GM12878 (cell line): ENCODE measurements around the gene VAV2. TPM values are rescaled to one million over a fixed set of nuclear protein-coding genes. Genes with fewer than 3 reads are reported as not detected.

ENCODE experiments used
- ATAC-seq: fragments of 200-7000 bp; cut with Tn5 transposase; 3 replicates; pipeline ENCODE4 v1.9.1; 2020; ENCODE audit warnings: mild to moderate bottlenecking, moderate library complexity
- BruUV-seq: library from RNA; stranded (reverse); fragments of 400-500 nt; replicated peaks from 2 replicates; lab custom pipeline; 2021; lab: Mats Ljungman, UMichigan
- CTCF ChIA-PET: fragments of 300-600 bp; sonication (Branson Sonifier 250); formaldehyde crosslinking; extraction: SDS; loops from one replicate; lab custom pipeline; 2021; ENCODE audit warnings: inconsistent platforms; lab: Yijun Ruan, JAX
- POLR2A ChIA-PET: fragments of 350-600 bp; formaldehyde crosslinking; extraction: SDS; loops from one replicate; lab custom pipeline; 2021; ENCODE audit warnings: inconsistent platforms; lab: Charles Lee
- RAD21 ChIA-PET: fragments of 300-600 bp; sonication (Branson Sonifier 250); formaldehyde crosslinking; loops from one replicate; lab custom pipeline; 2023; ENCODE audit warnings: antibody characterized with exemption; ENCODE audit not compliant: unreplicated experiment; lab: Charles Lee
- SMC1A ChIA-PET: fragments of 300-600 bp; sonication (Branson Sonifier 250); formaldehyde crosslinking; loops from one replicate; lab custom pipeline; 2023; ENCODE audit not compliant: unreplicated experiment, uncharacterized antibody; lab: Charles Lee
- DNase-seq: peaks from one replicate; pipeline ENCODE4 v3.0.0-alpha.2; 2011; ENCODE audit warnings: low read depth, low spot score
- FAIRE-seq: peaks from 3 replicates; lab custom pipeline; 2011; peaks lifted over from hg19 to GRCh38; lab: Jason Lieb, UNC
- H2AFZ ChIP-seq: 2 replicates; pipeline ENCODE4 v1.6.0; 2011; ENCODE audit warnings: low read depth, low read length, control low read depth; ENCODE audit not compliant: control insufficient read depth
- H3K27ac ChIP-seq: 2 replicates; pipeline ENCODE4 v1.5.1; 2011; ENCODE audit warnings: control low read depth; ENCODE audit not compliant: control insufficient read depth, insufficient read depth
- H3K27me3 ChIP-seq, 2 experiments: replicated peaks in 1 of 2; 2 replicates each; pipeline versions ENCODE4 v1.6.0 to v1.6.1; 2011; ENCODE audit warnings: low read length in 1 of 2; ENCODE audit not compliant: control insufficient read depth in 2 of 2, insufficient read depth in 2 of 2
- H3K36me3 ChIP-seq, 2 experiments: 2 replicates each; pipeline ENCODE4 v1.5.1; 2011; ENCODE audit warnings: low read length in 1 of 2; ENCODE audit not compliant: control insufficient read depth in 2 of 2, insufficient read depth in 2 of 2
- H3K4me1 ChIP-seq: 2 replicates; pipeline ENCODE4 v1.6.1; 2011; ENCODE audit warnings: mild to moderate bottlenecking, low read length, moderate library complexity, mixed read lengths; ENCODE audit not compliant: control insufficient read depth, insufficient read depth
- H3K4me2 ChIP-seq: 2 replicates; pipeline ENCODE4 v1.6.0; 2011; ENCODE audit warnings: control low read depth; ENCODE audit not compliant: control insufficient read depth, insufficient read depth
- H3K4me3 ChIP-seq: fragments of 200-600 bp; sonication (generic); 2 replicates; pipeline ENCODE4 v1.5.1; 2016
- H3K79me2 ChIP-seq: 2 replicates; pipeline ENCODE4 v1.6.0; 2011; ENCODE audit warnings: low read length; ENCODE audit not compliant: control insufficient read depth, insufficient read depth
- H3K9ac ChIP-seq: 2 replicates; pipeline ENCODE4 v1.8.0; 2011; ENCODE audit warnings: low read length, control low read depth, mixed read lengths; ENCODE audit not compliant: control insufficient read depth, insufficient read depth
- H3K9me3 ChIP-seq: replicated peaks from 3 replicates; pipeline ENCODE4 v1.5.1; 2011; ENCODE audit warnings: mild to moderate bottlenecking, low read length; ENCODE audit not compliant: control insufficient read depth, insufficient read depth
- H4K20me1 ChIP-seq: 2 replicates; pipeline ENCODE4 v1.6.0; 2011; ENCODE audit not compliant: control insufficient read depth, insufficient read depth
- BHLHE40 ChIP-seq, 2 experiments: fragments of 450-650 bp in 1 of 2; IDR thresholded peaks; 2 replicates each; pipeline ENCODE4 v1.6.1; 2011 to 2017; ENCODE audit warnings: low read depth in 2 of 2, borderline replicate concordance in 1 of 2, improper control_type of control experiment in 1 of 2, low read length in 1 of 2, mild to moderate bottlenecking in 1 of 2
- CBFB ChIP-seq: IDR thresholded peaks from 2 replicates; pipeline ENCODE4 v1.6.1; 2016; ENCODE audit warnings: antibody characterized with exemption, low read depth
- FOXM1 ChIP-seq: IDR thresholded peaks from 2 replicates; pipeline ENCODE4 v1.6.1; 2012; ENCODE audit warnings: low read depth, mild to moderate bottlenecking, inconsistent platforms, low read length, moderate library complexity
- HCFC1 ChIP-seq: fragments of 150-350 bp; IDR thresholded peaks from 2 replicates; pipeline ENCODE4 v1.6.1; 2014; ENCODE audit warnings: low read length
- NFXL1 ChIP-seq: fragments of 450-650 bp; IDR thresholded peaks from 2 replicates; pipeline ENCODE4 v1.6.1; 2017; ENCODE audit warnings: antibody characterized with exemption, mild to moderate bottlenecking, borderline replicate concordance
- NFYB ChIP-seq: IDR thresholded peaks from 2 replicates; pipeline ENCODE4 v1.6.1; 2011; ENCODE audit warnings: low read depth, mild to moderate bottlenecking, low read length, improper control_type of control experiment, moderate library complexity; ENCODE audit not compliant: insufficient read depth
- PKNOX1 ChIP-seq: fragments of 450-650 bp; IDR thresholded peaks from 2 replicates; pipeline ENCODE4 v1.6.1; 2016; ENCODE audit warnings: mild to moderate bottlenecking
- SKIL ChIP-seq: fragments of 450-650 bp; IDR thresholded peaks from 2 replicates; pipeline ENCODE4 v1.6.1; 2017; ENCODE audit warnings: mild to moderate bottlenecking, low read depth, inconsistent platforms; ENCODE audit not compliant: poor library complexity, severe bottlenecking
- SMARCA5 ChIP-seq: fragments of 450-650 bp; IDR thresholded peaks from 2 replicates; pipeline ENCODE4 v1.6.1; 2017; ENCODE audit warnings: mild to moderate bottlenecking
- SMC3 ChIP-seq: IDR thresholded peaks from 2 replicates; pipeline ENCODE4 v1.6.1; 2011; ENCODE audit warnings: low read length, improper control_type of control experiment, borderline replicate concordance
- SREBF2 ChIP-seq: IDR thresholded peaks from 2 replicates; pipeline ENCODE4 v1.6.1; 2012; ENCODE audit warnings: mild to moderate bottlenecking, low read length
- SRF ChIP-seq, 2 experiments: IDR thresholded peaks; 2 replicates each; pipeline ENCODE4 v1.6.1; 2011; ENCODE audit warnings: low read depth in 2 of 2, low read length in 2 of 2, mild to moderate bottlenecking in 1 of 2, moderate library complexity in 1 of 2
- TCF12 ChIP-seq: IDR thresholded peaks from 2 replicates; pipeline ENCODE4 v1.6.1; 2011; ENCODE audit warnings: low read depth, mild to moderate bottlenecking, low read length
- USF2 ChIP-seq: IDR thresholded peaks from 2 replicates; pipeline ENCODE4 v1.6.1; 2011; ENCODE audit warnings: low read depth, low read length, improper control_type of control experiment, borderline replicate concordance
- YY1 ChIP-seq: IDR thresholded peaks from 2 replicates; pipeline ENCODE4 v1.6.1; 2011; ENCODE audit warnings: low read depth, mild to moderate bottlenecking, low read length
- ZSCAN29 ChIP-seq: fragments of 450-650 bp; IDR thresholded peaks from 2 replicates; pipeline ENCODE4 v1.6.1; 2017; ENCODE audit warnings: mild to moderate bottlenecking, moderate library complexity
- WGBS: methylation state at CpG from one replicate; pipeline ENCODE4 v1.1.6; 2016; ENCODE audit warnings: low lambda C conversion rate; ENCODE audit not compliant: insufficient replicate concordance, insufficient coverage; ENCODE audit errors: missing lambda C conversion rate; 5-methylcytosine and 5-hydroxymethylcytosine counted together
- in situ Hi-C: fragments of 300-500 bp; cut with MboI; formaldehyde crosslinking; loops from 9 replicates; pipeline ENCODE4 v1.14.3; 2018; ENCODE audit warnings: mixed read lengths
- intact Hi-C: fragments of 100-400 bp; cut with micrococcal nuclease; formaldehyde crosslinking; loops from one replicate; pipeline ENCODE4 v1.14.2; 2022; ENCODE audit not compliant: unreplicated experiment
- polyA plus RNA-seq, 11 experiments: library from polyadenylated mRNA; depleted of rRNA in 4 of 11; unstranded in 6 of 11; stranded (reverse) in 5 of 11; fragments of >200 nt; fragmentation: Nextera tagmentation in 4 of 11; fragmentation: Illumina TruSeq in 1 of 11; extraction: Ambion mirVana in 4 of 11; extraction: Trizol in 1 of 11; gene quantifications; 1 replicate in 1 of 11; 2 replicates in 10 of 11; pipeline versions ENCODE4 v1.2.1 to v1.2.3, GENCODE V29; 2011 to 2016; ENCODE audit warnings: inconsistent platforms in 2 of 11, missing spikeins in 2 of 11, low read depth in 1 of 11
- total RNA-seq, 4 experiments: library from RNA; depleted of rRNA in 3 of 4; stranded (reverse); fragments of >200 nt in 3 of 4; fragmentation: Illumina TruSeq in 1 of 4; extraction: Trizol in 1 of 4; gene quantifications; 2 replicates each; pipeline versions ENCODE4 v1.2.1 to v1.2.3, GENCODE V29; 2013 to 2021
- TF ChIP-seq, protein P1 (sequence below): fragments of 450-650 bp; IDR thresholded peaks from 2 replicates; pipeline ENCODE4 v1.6.1; 2017; ENCODE audit warnings: antibody characterized with exemption, mild to moderate bottlenecking, moderate library complexity

Gene VAV2
- total and polyA plus RNA-seq, 10 of the 15 experiments (the other 5 are each of a cell fraction or from before 2014, with no cell fraction given): 0.13 to 43.9 (median 16.9) TPM

GRCh38 chr9:133742849-133743444, 249.2 kb downstream of the VAV2 start:
- H3K9ac ChIP-seq: no peak overlapping the region
- H2AFZ ChIP-seq: no peak overlapping the region
- FAIRE-seq (peak; percentile 96), ATAC-seq (peak; percentile 92), DNase-seq (peak; percentile 23)
- ChIA-PET CTCF (interaction anchor here (0.7 to 2.1 kb wide), 16 partner anchors 8 to 1014 kb away, joined by 3 to 24 read pairs (median 4); no protein-coding TSS in a partner anchor), POLR2A (no interaction called here), SMC1A (interaction anchor here (1.9 kb wide), 1 partner anchor 252 kb away, joined by 12 read pairs; no protein-coding TSS in a partner anchor), RAD21 (interaction anchor here (0.6 to 1.9 kb wide), 4 partner anchors 40 to 403 kb away, joined by 3 to 15 read pairs (median 4); no protein-coding TSS in a partner anchor)
- peaks cover 0 to 2% of the 10 kb centered on the region in 2 experiments; a peak in 1 of 4 replicates for H3K27me3 ChIP-seq
- in situ Hi-C loops: no loop called here
- no peaks in the 10 kb centered on the region for H4K20me1 ChIP-seq
- no peak overlapping the region for H3K4me3 ChIP-seq
- no peaks in the 10 kb centered on the region for H3K79me2 ChIP-seq
- intact Hi-C loops: loop anchor here (1.0 kb wide), 2 partner anchors 251 to 356 kb away; no protein-coding TSS in a partner anchor
- H3K4me1 ChIP-seq: no peaks in the 10 kb centered on the region
- no peaks in the 10 kb centered on the region; a peak in 1 of 4 replicates for H3K36me3 ChIP-seq
- BruUV-seq: no TSS peak
- no peaks in the 10 kb centered on the region for H3K9me3 ChIP-seq
- no peak overlapping the region for H3K4me2 ChIP-seq
- WGBS: 5% methylated on average over 8 of the region's 8 CpGs
- H3K27ac ChIP-seq: no peak overlapping the region
- TF ChIP-seq CBFB: no peak
- no peak for TF ChIP-seq NFYB
- no peak for TF ChIP-seq SKIL
- no peak for TF ChIP-seq ZSCAN29
- TF ChIP-seq USF2: no peak
- TF ChIP-seq, protein P1, sequence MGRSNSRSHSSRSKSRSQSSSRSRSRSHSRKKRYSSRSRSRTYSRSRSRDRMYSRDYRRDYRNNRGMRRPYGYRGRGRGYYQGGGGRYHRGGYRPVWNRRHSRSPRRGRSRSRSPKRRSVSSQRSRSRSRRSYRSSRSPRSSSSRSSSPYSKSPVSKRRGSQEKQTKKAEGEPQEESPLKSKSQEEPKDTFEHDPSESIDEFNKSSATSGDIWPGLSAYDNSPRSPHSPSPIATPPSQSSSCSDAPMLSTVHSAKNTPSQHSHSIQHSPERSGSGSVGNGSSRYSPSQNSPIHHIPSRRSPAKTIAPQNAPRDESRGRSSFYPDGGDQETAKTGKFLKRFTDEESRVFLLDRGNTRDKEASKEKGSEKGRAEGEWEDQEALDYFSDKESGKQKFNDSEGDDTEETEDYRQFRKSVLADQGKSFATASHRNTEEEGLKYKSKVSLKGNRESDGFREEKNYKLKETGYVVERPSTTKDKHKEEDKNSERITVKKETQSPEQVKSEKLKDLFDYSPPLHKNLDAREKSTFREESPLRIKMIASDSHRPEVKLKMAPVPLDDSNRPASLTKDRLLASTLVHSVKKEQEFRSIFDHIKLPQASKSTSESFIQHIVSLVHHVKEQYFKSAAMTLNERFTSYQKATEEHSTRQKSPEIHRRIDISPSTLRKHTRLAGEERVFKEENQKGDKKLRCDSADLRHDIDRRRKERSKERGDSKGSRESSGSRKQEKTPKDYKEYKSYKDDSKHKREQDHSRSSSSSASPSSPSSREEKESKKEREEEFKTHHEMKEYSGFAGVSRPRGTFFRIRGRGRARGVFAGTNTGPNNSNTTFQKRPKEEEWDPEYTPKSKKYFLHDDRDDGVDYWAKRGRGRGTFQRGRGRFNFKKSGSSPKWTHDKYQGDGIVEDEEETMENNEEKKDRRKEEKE: no peak
- no peak for TF ChIP-seq SREBF2
- TF ChIP-seq TCF12: no peak
- TF ChIP-seq FOXM1: no peak
- TF ChIP-seq PKNOX1: peak; percentile 19; the same call in 1 of the 2 replicates
- TF ChIP-seq BHLHE40 (IDR thresholded peaks at IDR 0.05; ENCODE audit: borderline replicate concordance in 1 of 2, low read depth in 2 of 2, low read length in 1 of 2): peak; percentile 21 to 35; a peak in 2 of 4 replicates
- peak; percentile 50 for TF ChIP-seq SMC3
- TF ChIP-seq HCFC1: no peak
- 0 out of 2 replicates have a peak, but pooled peaks have one; percentile 27 for TF ChIP-seq YY1
- no peak for TF ChIP-seq SRF (IDR thresholded peaks at IDR 0.05; ENCODE audit: low read depth in 2 of 2, low read length in 2 of 2)
- peak; percentile 29; the same call in 1 of the 2 replicates for TF ChIP-seq SMARCA5
- no peak for TF ChIP-seq NFXL1
